ENCODE measurements around the gene FAM81B. TPM values are rescaled to one million over a fixed set of nuclear protein-coding genes. Genes with fewer than 3 reads are reported as not detected.

Gene FAM81B
- total and polyA plus RNA-seq, 7 donors: not detected

DNA sequence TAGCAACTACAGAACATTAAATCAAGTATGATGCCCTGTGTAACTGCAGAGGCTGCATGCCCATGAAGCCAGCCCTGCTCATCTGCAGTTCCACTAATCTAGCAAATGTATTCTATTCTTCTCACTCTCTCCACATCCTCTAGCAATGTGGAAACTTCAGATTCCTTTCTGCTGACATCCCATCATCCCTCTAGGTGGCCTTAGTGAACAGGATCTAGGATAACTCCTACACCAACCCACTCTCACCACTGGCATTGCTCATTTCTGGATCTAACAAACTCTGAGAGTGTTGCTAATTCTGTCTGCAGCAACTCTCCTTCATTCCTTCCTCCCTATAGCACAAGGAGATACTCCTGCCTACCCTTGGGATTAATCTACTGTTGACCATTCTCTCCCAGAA lies 80.8 kb downstream of the FAM81B start:
- Histone ChIP-seq H3K4me3 (no peak overlapping the region), H3K4me1 (no peaks in the 10 kb centered on the region), H3K36me3 (peaks cover 0 to 55% (median 13%) of the 10 kb centered on the region in 4 donors), H3K27me3 (no peaks in the 10 kb centered on the region), H3K9me3 (no peaks in the 10 kb centered on the region), H3K27ac (no peak overlapping the region)
- intact Hi-C loops (cut with DNase I): loop anchor here (10.0 kb wide), 1 partner anchor 53 kb away; no protein-coding TSS in a partner anchor
- no peak for DNase-seq
- TF ChIP-seq POLR2AphosphoS5 (IDR thresholded peaks at IDR 0.05) (no peak), POLR2A (IDR thresholded peaks at IDR 0.05) (no peak), EP300 (IDR thresholded peaks at IDR 0.05) (no peak)
- TF ChIP-seq, protein P1, sequence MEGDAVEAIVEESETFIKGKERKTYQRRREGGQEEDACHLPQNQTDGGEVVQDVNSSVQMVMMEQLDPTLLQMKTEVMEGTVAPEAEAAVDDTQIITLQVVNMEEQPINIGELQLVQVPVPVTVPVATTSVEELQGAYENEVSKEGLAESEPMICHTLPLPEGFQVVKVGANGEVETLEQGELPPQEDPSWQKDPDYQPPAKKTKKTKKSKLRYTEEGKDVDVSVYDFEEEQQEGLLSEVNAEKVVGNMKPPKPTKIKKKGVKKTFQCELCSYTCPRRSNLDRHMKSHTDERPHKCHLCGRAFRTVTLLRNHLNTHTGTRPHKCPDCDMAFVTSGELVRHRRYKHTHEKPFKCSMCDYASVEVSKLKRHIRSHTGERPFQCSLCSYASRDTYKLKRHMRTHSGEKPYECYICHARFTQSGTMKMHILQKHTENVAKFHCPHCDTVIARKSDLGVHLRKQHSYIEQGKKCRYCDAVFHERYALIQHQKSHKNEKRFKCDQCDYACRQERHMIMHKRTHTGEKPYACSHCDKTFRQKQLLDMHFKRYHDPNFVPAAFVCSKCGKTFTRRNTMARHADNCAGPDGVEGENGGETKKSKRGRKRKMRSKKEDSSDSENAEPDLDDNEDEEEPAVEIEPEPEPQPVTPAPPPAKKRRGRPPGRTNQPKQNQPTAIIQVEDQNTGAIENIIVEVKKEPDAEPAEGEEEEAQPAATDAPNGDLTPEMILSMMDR (IDR thresholded peaks at IDR 0.05): no peak

DNA sequence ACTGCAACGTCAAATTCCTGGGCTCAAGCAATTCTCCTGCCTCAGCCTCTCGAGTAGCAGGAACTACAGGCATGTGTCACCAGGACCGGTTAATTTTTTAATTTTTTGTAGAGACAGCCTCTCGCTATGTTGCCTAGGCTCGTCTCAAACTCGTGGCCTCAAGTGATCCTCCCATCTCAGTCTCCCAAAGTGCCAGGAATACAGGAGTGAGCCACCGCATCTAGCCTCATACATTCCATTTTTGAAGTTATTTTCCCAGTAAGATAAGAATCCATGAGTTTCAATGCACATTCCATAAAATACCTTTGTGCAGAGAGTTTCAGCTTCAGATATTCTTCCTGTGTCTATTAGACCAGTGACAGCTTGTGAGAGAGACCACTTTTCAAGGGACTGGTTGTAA lies 93.3 kb downstream of the FAM81B start:
- TF ChIP-seq, protein P1 (IDR thresholded peaks at IDR 0.05): no peak
- TF ChIP-seq POLR2A (IDR thresholded peaks at IDR 0.05) (no peak), POLR2AphosphoS5 (IDR thresholded peaks at IDR 0.05) (no peak), EP300 (IDR thresholded peaks at IDR 0.05) (no peak)
- Histone ChIP-seq H3K4me3 (no peak overlapping the region), H3K9me3 (peaks cover 0 to 13% (median 2%) of the 10 kb centered on the region in 4 donors), H3K36me3 (peaks cover 13 to 97% (median 38%) of the 10 kb centered on the region in 4 donors), H3K4me1 (no peaks in the 10 kb centered on the region), H3K27me3 (no peaks in the 10 kb centered on the region), H3K27ac (no peak overlapping the region)
- intact Hi-C loops (cut with DNase I): no loop called here
- WGBS, 2 donors: 96 to 98% methylated on average over 7 of the region's 7 CpGs
- DNase-seq: no peak

DNA sequence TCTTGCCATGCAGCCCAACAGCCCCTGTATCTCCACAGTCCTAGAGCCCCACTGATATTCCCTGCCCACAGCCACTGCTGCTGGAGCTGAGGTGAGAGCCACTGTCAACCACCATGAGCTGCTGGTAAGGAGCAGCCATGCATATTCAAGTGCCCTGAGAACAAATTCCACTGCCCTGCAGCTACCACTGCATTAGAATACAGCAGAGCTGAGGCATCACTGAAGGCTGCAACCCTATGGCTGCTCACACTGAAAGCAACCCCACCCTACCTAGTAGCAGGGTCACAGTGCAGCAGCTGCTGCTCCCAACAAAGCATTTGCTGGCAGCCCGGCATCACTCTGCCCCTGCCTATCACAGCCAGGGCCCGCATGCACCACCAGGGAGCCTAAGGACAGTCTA lies 95.0 kb downstream of the FAM81B start:
- no peaks in the 10 kb centered on the region for H3K27me3 ChIP-seq
- H3K4me3 ChIP-seq: no peak overlapping the region
- WGBS, 2 donors: 98 to 99% methylated on average over 2 of the region's 2 CpGs
- peaks cover 13 to 100% (median 41%) of the 10 kb centered on the region in 4 donors for H3K36me3 ChIP-seq
- TF ChIP-seq POLR2A (IDR thresholded peaks at IDR 0.05) (no peak), EP300 (IDR thresholded peaks at IDR 0.05) (no peak), POLR2AphosphoS5 (IDR thresholded peaks at IDR 0.05) (no peak)
- TF ChIP-seq, protein P1 (IDR thresholded peaks at IDR 0.05): no peak
- no peaks in the 10 kb centered on the region for H3K4me1 ChIP-seq
- intact Hi-C loops (cut with DNase I): no loop called here
- H3K9me3 ChIP-seq: peaks cover 0 to 13% (median 2%) of the 10 kb centered on the region in 4 donors
- no peak for DNase-seq
- H3K27ac ChIP-seq: no peak overlapping the region

DNA sequence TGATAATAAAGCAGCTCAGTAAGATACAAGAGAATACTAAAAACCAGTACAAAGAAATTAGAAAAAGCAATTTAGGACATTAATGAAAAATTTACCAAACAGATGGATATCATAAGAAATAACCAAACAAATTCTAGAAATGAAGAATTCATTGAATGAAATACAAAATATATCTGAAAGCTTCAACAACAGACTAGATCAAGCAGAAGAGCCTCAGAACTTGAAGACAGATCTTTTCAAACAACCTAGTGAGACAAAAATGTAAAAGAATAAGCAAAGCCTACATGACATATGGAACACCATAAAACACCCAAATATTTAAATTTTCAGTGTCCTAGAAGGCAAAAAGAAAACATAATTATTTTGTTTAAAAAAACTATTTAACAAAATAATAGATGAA lies 96.7 kb downstream of the FAM81B start:
- Histone ChIP-seq H3K9me3 (peaks cover 0 to 13% (median 2%) of the 10 kb centered on the region in 4 donors), H3K27me3 (no peaks in the 10 kb centered on the region), H3K27ac (no peak overlapping the region), H3K4me1 (no peaks in the 10 kb centered on the region), H3K4me3 (no peak overlapping the region), H3K36me3 (peaks cover 13 to 96% (median 38%) of the 10 kb centered on the region in 4 donors)
- intact Hi-C loops (cut with DNase I): no loop called here
- DNase-seq: no peak
- no peak for TF ChIP-seq POLR2AphosphoS5 (IDR thresholded peaks at IDR 0.05)
- TF ChIP-seq, protein P1 (IDR thresholded peaks at IDR 0.05): no peak
- TF ChIP-seq POLR2A (IDR thresholded peaks at IDR 0.05): no peak
- no peak for TF ChIP-seq EP300 (IDR thresholded peaks at IDR 0.05)

Other genes with a start within 250 kb of the FAM81B start
- 10 to 100 TPM; 12.5 to 20.5 (median 14.3) TPM for gene MCTP1, start 106.3 kb upstream of the FAM81B start, total RNA-seq
- gene MCTP1, start 106.3 kb upstream of the FAM81B start, polyA plus RNA-seq: 1 to 10 TPM; 2.1 to 4.8 (median 3.2) TPM
- gene SKIC3, start 163.6 kb downstream of the FAM81B start, total RNA-seq: 100 to 1,000 TPM in 1 of 4 donors, 10 to 100 TPM in 3; 55.8 to 103 (median 71.3) TPM
- gene SKIC3, start 163.6 kb downstream of the FAM81B start, polyA plus RNA-seq: 10 to 100 TPM in 1 of 3 donors, 1 to 10 TPM in 2; 7.2 to 20.9 (median 8.8) TPM
- 10 to 100 TPM in 2 of 4 donors, 1 to 10 TPM in 2; 6.7 to 13.3 (median 9.9) TPM for gene ARSK, start 163.7 kb downstream of the FAM81B start, total RNA-seq
- gene ARSK, start 163.7 kb downstream of the FAM81B start, polyA plus RNA-seq: 1 to 10 TPM in 2 of 3 donors, under 1 TPM in 1; 0.60 to 3.0 (median 1.2) TPM
- under 1 TPM in 2 of 4 donors, not detected in 2; 0.14 to 0.36 TPM for gene GPR150, start 228.7 kb downstream of the FAM81B start, total RNA-seq
- gene GPR150, start 228.7 kb downstream of the FAM81B start, polyA plus RNA-seq: under 1 TPM in 2 of 3 donors, not detected in 1; 0.36 to 0.60 TPM

Measured in sigmoid colon (tissue), 7 donors.